ENCODE measurements around the gene WNK2.

- no peak for TF ChIP-seq CTCF (IDR thresholded peaks at IDR 0.05)
- no peak for TF ChIP-seq POLR2A (IDR thresholded peaks at IDR 0.05; ENCODE audit: low read depth)
These were observed 119.4 kb downstream of the WNK2 start for GRCh38 chr9:93303258-93303771.

Measured in esophagus muscularis mucosa (tissue), 3 donors.